NCI-H1436 (cell line): Measurements from ENCODE around the gene TMEM204.

Source experiments
- DNase-seq: peaks from one replicate; lab custom pipeline; 2025; lab: John Stamatoyannopoulos, UW

The TMEM204 gene

GRCh38 chr16:1520461-1520860, 13.0 kb upstream of the TMEM204 start:
- no peak for DNase-seq

GRCh38 chr16:1523581-1524245, 9.8 kb upstream of the TMEM204 start:
- no peak for DNase-seq

GRCh38 chr16:1524366-1524765, 9.1 kb upstream of the TMEM204 start:
- DNase-seq = no peak

- DNase-seq = no peak
Observed at GRCh38 chr16:1525871-1526607, 7.4 kb upstream of the TMEM204 start.

GRCh38 chr16:1526608-1527555, 6.6 kb upstream of the TMEM204 start:
- DNase-seq = no peak

GRCh38 chr16:1527836-1528811, 5.3 kb upstream of the TMEM204 start:
- no peak for DNase-seq

GRCh38 chr16:1528921-1529537, 4.4 kb upstream of the TMEM204 start:
- DNase-seq = no peak

- no peak for DNase-seq
Observed at GRCh38 chr16:1530349-1530882, 3.0 kb upstream of the TMEM204 start.

GRCh38 chr16:1530883-1531637, 2.4 kb upstream of the TMEM204 start:
- no peak for DNase-seq

- no peak for DNase-seq
Observed at GRCh38 chr16:1531638-1531910, 1.9 kb upstream of the TMEM204 start.

GRCh38 chr16:1532081-1532760, 1.2 kb upstream of the TMEM204 start:
- DNase-seq = no peak

- no peak for DNase-seq
Observed at GRCh38 chr16:1532771-1533170, 695 bp upstream of the TMEM204 start.

- DNase-seq = no peak
Observed at GRCh38 chr16:1534021-1535020, 855 bp downstream of the TMEM204 start.

- DNase-seq = no peak
Observed at GRCh38 chr16:1535391-1536291, 2.2 kb downstream of the TMEM204 start.

- DNase-seq = no peak
Observed at GRCh38 chr16:1536601-1537000, 3.1 kb downstream of the TMEM204 start.

- no peak for DNase-seq
Observed at GRCh38 chr16:1537138-1537577, 3.7 kb downstream of the TMEM204 start.

- no peak for DNase-seq
Observed at GRCh38 chr16:1537763-1538289, 4.4 kb downstream of the TMEM204 start.
